Mononuclear cell (primary cell): ENCODE results near the gene PNLIPRP2. TPM values are rescaled to one million over a fixed set of nuclear protein-coding genes. Genes with fewer than 3 reads are reported as not detected.

Source experiments
- H3K27me3 ChIP-seq: 2 replicates; pipeline ENCODE4 v1.6.0; 2011; ENCODE audit warnings: low read length, control low read depth; ENCODE audit not compliant: insufficient read depth
- H3K4me1 ChIP-seq: 2 replicates; pipeline ENCODE4 v1.5.1; 2011; ENCODE audit warnings: mild to moderate bottlenecking, low read length, control low read depth; ENCODE audit not compliant: insufficient read depth
- H3K4me3 ChIP-seq: 2 replicates; pipeline ENCODE4 v1.5.1; 2011; ENCODE audit warnings: mild to moderate bottlenecking, low read length, moderate library complexity
- H3K9me3 ChIP-seq: 2 replicates; pipeline ENCODE4 v1.5.1; 2011; ENCODE audit warnings: low read depth, mild to moderate bottlenecking, control low read depth, low read length
- total RNA-seq: library from RNA; depleted of rRNA; stranded (reverse); fragments of >200 nt; gene quantifications from one replicate; pipeline ENCODE4 v1.2.3, GENCODE V29; 2012

PNLIPRP2 gene
- total RNA-seq, 1 donor: not detected

GRCh38 chr10:116657863-116658551 lies 37.3 kb downstream of the PNLIPRP2 start:
- H3K4me3 ChIP-seq: no peak overlapping the region
- H3K4me1 ChIP-seq: no peaks in the 10 kb centered on the region
- no peaks in the 10 kb centered on the region for H3K9me3 ChIP-seq
- no peaks in the 10 kb centered on the region for H3K27me3 ChIP-seq

- Histone ChIP-seq H3K4me3 (no peak overlapping the region), H3K27me3 (no peaks in the 10 kb centered on the region), H3K9me3 (no peaks in the 10 kb centered on the region), H3K4me1 (no peaks in the 10 kb centered on the region)
These were observed 38.4 kb downstream of the PNLIPRP2 start for GRCh38 chr10:116659049-116659670.

GRCh38 chr10:116660860-116661259 lies 40.1 kb downstream of the PNLIPRP2 start:
- no peak overlapping the region for H3K4me3 ChIP-seq
- no peaks in the 10 kb centered on the region for H3K9me3 ChIP-seq
- no peaks in the 10 kb centered on the region for H3K27me3 ChIP-seq
- H3K4me1 ChIP-seq: no peaks in the 10 kb centered on the region

GRCh38 chr10:116663342-116663741 lies 42.6 kb downstream of the PNLIPRP2 start:
- no peak overlapping the region for H3K4me3 ChIP-seq
- H3K27me3 ChIP-seq: no peaks in the 10 kb centered on the region
- no peaks in the 10 kb centered on the region for H3K9me3 ChIP-seq
- no peaks in the 10 kb centered on the region for H3K4me1 ChIP-seq

- Histone ChIP-seq H3K4me3 (no peak overlapping the region), H3K9me3 (no peaks in the 10 kb centered on the region), H3K27me3 (no peaks in the 10 kb centered on the region), H3K4me1 (no peaks in the 10 kb centered on the region)
These were observed 43.9 kb downstream of the PNLIPRP2 start for GRCh38 chr10:116664631-116665030.

- Histone ChIP-seq H3K27me3 (peaks cover under 1% of the 10 kb centered on the region), H3K9me3 (no peaks in the 10 kb centered on the region), H3K4me3 (no peak overlapping the region), H3K4me1 (no peaks in the 10 kb centered on the region)
These were observed 44.9 kb downstream of the PNLIPRP2 start for GRCh38 chr10:116665541-116666125.

GRCh38 chr10:116667484-116667883 lies 46.7 kb downstream of the PNLIPRP2 start:
- H3K9me3 ChIP-seq: no peaks in the 10 kb centered on the region

GRCh38 chr10:116668018-116668417 lies 47.3 kb downstream of the PNLIPRP2 start:
- Histone ChIP-seq H3K27me3 (peaks cover 3% of the 10 kb centered on the region), H3K9me3 (no peaks in the 10 kb centered on the region), H3K4me3 (no peak overlapping the region), H3K4me1 (no peaks in the 10 kb centered on the region)

More at GRCh38 chr10:116667484-116667883, 46.7 kb downstream of the PNLIPRP2 start:
- Histone ChIP-seq H3K4me1 (no peaks in the 10 kb centered on the region), H3K4me3 (no peak overlapping the region), H3K27me3 (peaks cover 3% of the 10 kb centered on the region)

- H3K9me3 ChIP-seq: no peaks in the 10 kb centered on the region
These were observed 47.7 kb downstream of the PNLIPRP2 start for GRCh38 chr10:116668446-116668845.

GRCh38 chr10:116669080-116669479 lies 48.3 kb downstream of the PNLIPRP2 start:
- H3K27me3 ChIP-seq: peaks cover 3% of the 10 kb centered on the region
- H3K4me3 ChIP-seq: no peak overlapping the region
- H3K4me1 ChIP-seq: no peaks in the 10 kb centered on the region

More at GRCh38 chr10:116668446-116668845, 47.7 kb downstream of the PNLIPRP2 start:
- peaks cover 3% of the 10 kb centered on the region for H3K27me3 ChIP-seq
- H3K4me1 ChIP-seq: no peaks in the 10 kb centered on the region
- H3K4me3 ChIP-seq: no peak overlapping the region

GRCh38 chr10:116669832-116670644 lies 49.3 kb downstream of the PNLIPRP2 start:
- H3K4me1 ChIP-seq: no peaks in the 10 kb centered on the region
- no peak overlapping the region for H3K4me3 ChIP-seq
- peaks cover 3% of the 10 kb centered on the region for H3K27me3 ChIP-seq
- H3K9me3 ChIP-seq: no peaks in the 10 kb centered on the region

More at GRCh38 chr10:116669080-116669479, 48.3 kb downstream of the PNLIPRP2 start:
- no peaks in the 10 kb centered on the region for H3K9me3 ChIP-seq

GRCh38 chr10:116670706-116671105 lies 50.0 kb downstream of the PNLIPRP2 start:
- no peaks in the 10 kb centered on the region for H3K4me1 ChIP-seq
- no peak overlapping the region for H3K4me3 ChIP-seq
- peaks cover 3% of the 10 kb centered on the region for H3K27me3 ChIP-seq
- H3K9me3 ChIP-seq: no peaks in the 10 kb centered on the region

- Histone ChIP-seq H3K4me3 (no peak overlapping the region), H3K9me3 (no peaks in the 10 kb centered on the region), H3K4me1 (no peaks in the 10 kb centered on the region), H3K27me3 (peaks cover 3% of the 10 kb centered on the region)
These were observed 50.6 kb downstream of the PNLIPRP2 start for GRCh38 chr10:116671274-116671926.

- Histone ChIP-seq H3K4me1 (no peaks in the 10 kb centered on the region), H3K4me3 (no peak overlapping the region), H3K27me3 (peaks cover 3% of the 10 kb centered on the region), H3K9me3 (no peaks in the 10 kb centered on the region)
These were observed 52.1 kb downstream of the PNLIPRP2 start for GRCh38 chr10:116672891-116673290.
